ENCODE measurements around the gene PTCH2.

The PTCH2 gene

DNA sequence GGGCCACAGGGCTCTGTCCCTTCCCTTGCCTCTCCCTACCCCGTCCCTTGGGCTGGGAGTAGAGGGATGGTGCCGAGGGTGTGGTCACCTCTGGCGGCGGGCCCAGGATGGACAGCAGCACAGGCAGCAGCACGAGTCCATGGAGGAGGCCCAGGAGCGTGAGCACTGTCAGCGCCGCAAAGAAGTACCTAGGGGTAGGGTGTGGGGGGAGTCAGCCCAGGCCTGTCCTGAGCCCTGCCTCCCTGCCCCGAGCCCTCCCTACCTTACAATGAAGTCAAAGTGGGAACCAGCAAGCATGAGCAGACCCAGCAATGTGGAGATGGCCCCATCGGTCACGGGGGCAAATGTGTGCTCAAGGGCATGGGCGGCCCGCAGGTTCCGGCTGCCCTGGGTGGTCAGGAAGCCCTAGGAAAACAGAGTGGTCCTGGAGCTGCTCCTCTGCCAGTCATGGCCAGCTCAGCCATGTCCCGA, 20.0 kb downstream of the PTCH2 start:
- Histone ChIP-seq H3K27ac (no peak overlapping the region), H3K4me3 (ENCODE audit: low read depth, low read length) (no peak overlapping the region), H3K27me3 (ENCODE audit: insufficient read depth, low read depth, severe bottlenecking) (no peaks in the 10 kb centered on the region), H3K9me3 (ENCODE audit: severe bottlenecking) (no peaks in the 10 kb centered on the region), H3K36me3 (no peaks in the 10 kb centered on the region)
- no peak for DNase-seq
- TF ChIP-seq, protein P1, sequence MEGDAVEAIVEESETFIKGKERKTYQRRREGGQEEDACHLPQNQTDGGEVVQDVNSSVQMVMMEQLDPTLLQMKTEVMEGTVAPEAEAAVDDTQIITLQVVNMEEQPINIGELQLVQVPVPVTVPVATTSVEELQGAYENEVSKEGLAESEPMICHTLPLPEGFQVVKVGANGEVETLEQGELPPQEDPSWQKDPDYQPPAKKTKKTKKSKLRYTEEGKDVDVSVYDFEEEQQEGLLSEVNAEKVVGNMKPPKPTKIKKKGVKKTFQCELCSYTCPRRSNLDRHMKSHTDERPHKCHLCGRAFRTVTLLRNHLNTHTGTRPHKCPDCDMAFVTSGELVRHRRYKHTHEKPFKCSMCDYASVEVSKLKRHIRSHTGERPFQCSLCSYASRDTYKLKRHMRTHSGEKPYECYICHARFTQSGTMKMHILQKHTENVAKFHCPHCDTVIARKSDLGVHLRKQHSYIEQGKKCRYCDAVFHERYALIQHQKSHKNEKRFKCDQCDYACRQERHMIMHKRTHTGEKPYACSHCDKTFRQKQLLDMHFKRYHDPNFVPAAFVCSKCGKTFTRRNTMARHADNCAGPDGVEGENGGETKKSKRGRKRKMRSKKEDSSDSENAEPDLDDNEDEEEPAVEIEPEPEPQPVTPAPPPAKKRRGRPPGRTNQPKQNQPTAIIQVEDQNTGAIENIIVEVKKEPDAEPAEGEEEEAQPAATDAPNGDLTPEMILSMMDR (IDR thresholded peaks at IDR 0.05; ENCODE audit: low read depth, low read length): no peak

DNA sequence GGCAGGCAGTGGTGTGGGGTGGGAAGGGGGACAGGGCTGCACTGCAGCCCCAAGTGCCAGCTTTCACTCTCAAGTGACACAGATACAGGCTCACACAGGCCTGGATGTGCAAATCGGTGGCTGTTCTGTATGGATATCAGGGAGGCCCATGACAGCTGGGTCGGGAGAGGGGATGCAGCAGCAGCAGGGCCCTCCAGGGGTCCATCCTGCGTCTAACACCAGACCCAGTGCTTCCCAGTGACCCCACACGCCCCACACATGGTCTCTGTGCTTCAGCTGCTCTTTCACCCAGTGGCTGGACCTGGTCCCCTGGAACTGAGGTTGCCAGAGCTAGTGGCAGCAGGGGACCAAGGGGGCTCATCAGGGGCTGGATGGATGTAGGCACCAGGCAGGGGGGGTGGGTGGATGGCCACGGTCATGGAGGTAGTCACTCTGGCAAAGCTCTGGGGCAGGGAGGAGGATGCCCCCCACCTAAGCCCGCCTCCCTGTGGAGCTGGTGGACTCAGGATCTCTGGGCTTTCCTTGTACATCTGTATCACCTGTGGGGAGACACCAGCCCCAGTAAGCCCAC, 20.8 kb downstream of the PTCH2 start:
- no peak overlapping the region for H3K4me3 ChIP-seq (ENCODE audit: low read depth, low read length)
- no peak overlapping the region for H3K27ac ChIP-seq
- no peaks in the 10 kb centered on the region for H3K36me3 ChIP-seq
- no peaks in the 10 kb centered on the region for H3K9me3 ChIP-seq (ENCODE audit: severe bottlenecking)
- TF ChIP-seq, protein P1 (IDR thresholded peaks at IDR 0.05; ENCODE audit: low read depth, low read length): no peak
- H3K27me3 ChIP-seq (ENCODE audit: insufficient read depth, low read depth, severe bottlenecking): no peaks in the 10 kb centered on the region
- DNase-seq: no peak

DNA sequence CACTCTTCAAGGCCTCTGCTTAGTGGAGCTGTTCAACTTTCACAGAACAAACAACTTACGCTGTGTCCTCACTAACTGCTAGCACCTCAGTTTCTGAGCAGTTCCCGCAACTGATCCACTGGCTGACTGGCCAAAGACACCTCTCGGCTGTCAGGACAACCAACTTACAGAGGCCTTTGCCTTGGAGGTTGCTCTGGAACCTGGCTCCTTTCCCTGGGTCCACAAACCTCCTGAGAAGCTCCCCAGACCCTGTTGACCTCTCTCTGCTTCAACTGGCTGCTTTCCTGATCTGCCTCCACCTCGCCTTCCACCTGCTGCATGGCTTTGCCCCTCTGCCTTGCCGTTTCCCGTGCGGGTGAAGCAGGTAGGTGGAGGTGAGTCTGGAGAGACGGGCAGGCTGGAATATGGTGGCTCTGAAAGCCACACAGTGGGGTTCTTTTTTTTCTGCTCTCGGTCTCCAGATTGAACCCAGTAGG, 21.8 kb downstream of the PTCH2 start:
- H3K27ac ChIP-seq: no peak overlapping the region
- TF ChIP-seq, protein P1 (IDR thresholded peaks at IDR 0.05; ENCODE audit: low read depth, low read length): no peak
- H3K36me3 ChIP-seq: no peaks in the 10 kb centered on the region
- H3K27me3 ChIP-seq (ENCODE audit: insufficient read depth, low read depth, severe bottlenecking): no peaks in the 10 kb centered on the region
- H3K4me3 ChIP-seq (ENCODE audit: low read depth, low read length): no peak overlapping the region
- H3K9me3 ChIP-seq (ENCODE audit: severe bottlenecking): no peaks in the 10 kb centered on the region
- no peak for DNase-seq

DNA sequence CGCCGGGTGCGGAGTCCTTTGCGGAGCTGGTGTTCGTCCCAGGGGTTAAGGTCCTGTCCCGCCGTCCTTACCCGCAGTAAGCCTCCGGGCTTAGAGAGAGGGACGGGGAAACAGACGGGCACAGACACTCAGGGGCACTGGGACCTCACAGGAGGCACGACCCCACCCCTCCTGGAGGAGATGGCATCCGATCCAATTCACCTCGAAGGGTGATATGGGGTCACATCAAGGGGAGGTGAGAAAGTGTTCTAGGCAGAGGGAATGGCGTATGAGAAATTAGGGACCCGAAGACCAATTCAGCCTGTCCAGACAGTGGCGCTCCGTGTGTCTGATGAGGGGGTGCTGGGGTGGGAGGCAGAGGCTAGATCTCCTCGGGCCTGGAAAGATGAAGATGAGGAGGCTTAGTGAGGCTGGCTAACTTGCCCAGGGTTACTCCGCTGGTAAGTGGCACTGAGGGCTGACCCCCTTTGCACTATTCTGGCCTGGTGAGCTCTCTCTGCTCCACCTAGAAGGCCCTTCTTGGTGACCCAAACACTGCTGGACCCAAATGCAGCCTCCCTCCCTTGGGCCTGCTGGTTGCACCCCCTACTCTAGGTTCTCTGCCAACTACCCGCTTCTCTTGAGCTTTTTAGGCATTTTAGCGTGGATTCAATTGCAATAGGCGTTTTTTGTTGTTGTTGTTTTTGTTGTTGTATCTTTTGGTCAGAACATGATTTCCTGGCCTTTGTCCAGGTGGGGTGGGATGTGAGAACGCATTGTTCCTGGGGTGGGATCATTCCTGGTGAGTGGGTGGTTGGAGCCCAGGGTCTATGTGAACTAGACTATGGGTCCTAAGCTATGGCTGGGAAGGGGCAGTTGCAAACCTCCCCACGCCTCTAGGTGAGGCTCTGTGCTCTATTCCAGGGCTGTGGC, 22.5 kb downstream of the PTCH2 start:
- no peaks in the 10 kb centered on the region for H3K27me3 ChIP-seq (ENCODE audit: insufficient read depth, low read depth, severe bottlenecking)
- no peak overlapping the region for H3K4me3 ChIP-seq (ENCODE audit: low read depth, low read length)
- no peak overlapping the region for H3K27ac ChIP-seq
- TF ChIP-seq, protein P1 (IDR thresholded peaks at IDR 0.05; ENCODE audit: low read depth, low read length): no peak
- no peaks in the 10 kb centered on the region for H3K36me3 ChIP-seq
- no peak for DNase-seq
- no peaks in the 10 kb centered on the region for H3K9me3 ChIP-seq (ENCODE audit: severe bottlenecking)

DNA sequence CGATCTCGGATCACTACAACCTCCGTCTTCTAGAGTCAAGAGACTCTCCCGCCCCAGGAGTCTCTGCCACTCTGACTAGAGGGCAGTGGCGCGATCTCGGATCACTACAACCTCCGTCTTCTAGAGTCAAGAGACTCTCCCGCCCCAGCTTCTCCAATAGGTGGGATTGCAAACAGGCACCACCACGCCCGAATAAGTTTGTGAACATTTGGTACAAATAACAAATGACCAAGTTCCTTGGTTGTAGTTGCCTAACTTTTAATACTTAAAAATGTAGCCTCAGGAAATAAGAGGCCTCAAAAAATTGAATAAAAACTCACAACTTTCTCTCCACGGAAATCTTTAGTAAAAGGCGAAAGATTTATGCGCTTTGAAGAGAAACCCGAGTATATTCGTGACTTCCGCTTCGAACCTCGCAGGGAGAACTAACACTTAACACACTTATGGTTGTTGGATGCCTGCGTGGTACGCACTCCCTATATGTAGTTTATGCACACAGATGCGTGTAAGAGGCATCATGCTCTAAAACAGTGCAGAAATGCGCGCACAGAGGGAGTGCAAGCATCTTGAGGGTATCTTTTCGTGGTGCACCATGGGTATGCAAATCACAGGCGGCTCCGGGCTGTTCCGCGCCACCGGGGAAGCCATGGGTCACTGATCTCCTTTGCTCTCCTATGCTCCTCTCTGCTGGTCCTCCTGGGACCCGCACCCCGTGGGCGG, 23.3 kb downstream of the PTCH2 start:
- DNase-seq: no peak
- TF ChIP-seq, protein P1 (IDR thresholded peaks at IDR 0.05; ENCODE audit: low read depth, low read length): no peak
- H3K36me3 ChIP-seq: no peaks in the 10 kb centered on the region
- H3K4me3 ChIP-seq (ENCODE audit: low read depth, low read length): no peak overlapping the region
- H3K27me3 ChIP-seq (ENCODE audit: insufficient read depth, low read depth, severe bottlenecking): no peaks in the 10 kb centered on the region
- H3K27ac ChIP-seq: no peak overlapping the region
- no peaks in the 10 kb centered on the region for H3K9me3 ChIP-seq (ENCODE audit: severe bottlenecking)
